Calu3 (cell line): ENCODE results near the gene PTAFR. TPM values are rescaled to one million over a fixed set of nuclear protein-coding genes. Genes with fewer than 3 reads are reported as not detected.

Experiments
- BruUV-seq: library from RNA; stranded (reverse); fragments of 400-500 nt; replicated peaks from 2 replicates; lab custom pipeline; 2021; lab: Mats Ljungman, UMichigan
- CTCF ChIA-PET: fragments of 300-600 bp; sonication (Branson Sonifier 250); formaldehyde crosslinking; loops from one replicate; lab custom pipeline; 2022; ENCODE audit warnings: antibody characterized with exemption; lab: Charles Lee
- DNase-seq: peaks from one replicate; pipeline ENCODE4 v3.0.0; 2022
- H3K27ac Mint-ChIP-seq: one replicate; pipeline ENCODE4 v1.8.0; 2022; ENCODE audit warnings: mixed read lengths; ENCODE audit not compliant: unreplicated experiment
- H3K27me3 Mint-ChIP-seq: one replicate; pipeline ENCODE4 v1.8.0; 2022; ENCODE audit warnings: mixed read lengths; ENCODE audit not compliant: unreplicated experiment
- H3K36me3 Mint-ChIP-seq: one replicate; pipeline ENCODE4 v1.8.0; 2022; ENCODE audit warnings: mild to moderate bottlenecking, moderate library complexity, mixed read lengths; ENCODE audit not compliant: insufficient read depth, unreplicated experiment
- H3K4me1 Mint-ChIP-seq: one replicate; pipeline ENCODE4 v1.8.0; 2022; ENCODE audit warnings: mild to moderate bottlenecking, low read depth, mixed read lengths; ENCODE audit not compliant: unreplicated experiment
- H3K4me3 Mint-ChIP-seq: one replicate; pipeline ENCODE4 v1.8.0; 2022; ENCODE audit warnings: mild to moderate bottlenecking, low read depth, moderate library complexity, mixed read lengths; ENCODE audit not compliant: unreplicated experiment
- H3K9me3 Mint-ChIP-seq: one replicate; pipeline ENCODE4 v1.8.0; 2022; ENCODE audit warnings: low read depth, mixed read lengths; ENCODE audit not compliant: unreplicated experiment
- CTCF ChIP-seq: fragments of 200-600 bp; IDR thresholded peaks from one replicate; pipeline ENCODE4 v1.8.0; 2022; ENCODE audit warnings: antibody characterized with exemption; ENCODE audit not compliant: unreplicated experiment
- intact Hi-C: fragments of 100-400 bp; cut with micrococcal nuclease; formaldehyde crosslinking; loops from one replicate; pipeline ENCODE4 v1.10.0; 2022; ENCODE audit not compliant: unreplicated experiment
- total RNA-seq: library from RNA; stranded (reverse); gene quantifications from 2 replicates; pipeline ENCODE4 v1.2.3, GENCODE V29; 2022

PTAFR gene
- total RNA-seq, 1 experiment from 2014 or later = 2.5 TPM

DNA sequence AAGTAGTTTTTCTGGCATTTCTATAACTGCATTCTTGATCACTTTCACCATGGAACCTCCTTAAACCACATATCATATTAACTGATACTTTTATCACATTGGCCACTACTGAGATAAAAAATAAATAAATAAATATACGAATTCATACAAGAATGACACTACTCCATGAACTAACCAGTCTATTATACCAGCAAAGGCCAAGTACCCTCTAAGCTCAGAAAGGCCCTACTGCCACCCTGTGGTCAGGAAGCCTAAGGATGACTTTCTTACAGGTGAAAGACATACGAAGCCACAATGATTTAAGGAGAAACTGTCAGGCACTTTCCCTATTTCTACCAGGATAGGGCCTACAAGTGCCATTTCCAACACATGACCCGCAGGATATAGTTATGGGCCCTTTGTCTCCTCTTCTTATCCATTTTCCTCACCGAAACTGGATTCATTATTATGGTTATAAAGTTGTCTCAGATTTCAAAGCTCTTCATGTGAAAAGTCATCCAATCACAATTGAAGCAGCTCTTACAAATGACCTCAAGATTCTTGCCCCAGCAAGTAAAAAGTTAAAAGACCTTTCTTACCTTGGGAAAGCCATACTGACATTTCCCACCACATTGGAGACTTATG, 32.4 kb upstream of the PTAFR start:
- Mint-ChIP-seq H3K27ac (no peak overlapping the region), H3K4me1 (no peaks in the 10 kb centered on the region), H3K4me3 (no peak overlapping the region), H3K9me3 (no peaks in the 10 kb centered on the region), H3K27me3 (no peaks in the 10 kb centered on the region), H3K36me3 (peaks cover 17% of the 10 kb centered on the region)
- CTCF ChIA-PET = interaction anchor here (0.6 to 1.9 kb wide), 6 partner anchors 73 to 335 kb away, joined by 3 to 23 read pairs (median 4); partner anchors contain the start of gene EYA3
- no TSS peak for BruUV-seq
- peak; percentile 36 for TF ChIP-seq CTCF
- intact Hi-C loops = loop anchor here (1.0 kb wide), 1 partner anchor 118 kb away; no protein-coding TSS in a partner anchor
- peak; percentile 53 for DNase-seq

- Mint-ChIP-seq H3K4me1 (no peaks in the 10 kb centered on the region), H3K27ac (no peak overlapping the region), H3K9me3 (no peaks in the 10 kb centered on the region), H3K4me3 (no peak overlapping the region), H3K27me3 (no peaks in the 10 kb centered on the region), H3K36me3 (peaks cover 27% of the 10 kb centered on the region)
- CTCF ChIA-PET = no interaction called here
- intact Hi-C loops = no loop called here
- BruUV-seq = no TSS peak
- DNase-seq = no peak
- TF ChIP-seq CTCF = no peak
Observed at GRCh38 chr1:28205243-28205642, 28.8 kb upstream of the PTAFR start.

- Mint-ChIP-seq H3K36me3 (peaks cover 29% of the 10 kb centered on the region), H3K27ac (no peak overlapping the region)
- no peak for TF ChIP-seq CTCF
Observed at GRCh38 chr1:28200234-28200873, 23.9 kb upstream of the PTAFR start.

DNA sequence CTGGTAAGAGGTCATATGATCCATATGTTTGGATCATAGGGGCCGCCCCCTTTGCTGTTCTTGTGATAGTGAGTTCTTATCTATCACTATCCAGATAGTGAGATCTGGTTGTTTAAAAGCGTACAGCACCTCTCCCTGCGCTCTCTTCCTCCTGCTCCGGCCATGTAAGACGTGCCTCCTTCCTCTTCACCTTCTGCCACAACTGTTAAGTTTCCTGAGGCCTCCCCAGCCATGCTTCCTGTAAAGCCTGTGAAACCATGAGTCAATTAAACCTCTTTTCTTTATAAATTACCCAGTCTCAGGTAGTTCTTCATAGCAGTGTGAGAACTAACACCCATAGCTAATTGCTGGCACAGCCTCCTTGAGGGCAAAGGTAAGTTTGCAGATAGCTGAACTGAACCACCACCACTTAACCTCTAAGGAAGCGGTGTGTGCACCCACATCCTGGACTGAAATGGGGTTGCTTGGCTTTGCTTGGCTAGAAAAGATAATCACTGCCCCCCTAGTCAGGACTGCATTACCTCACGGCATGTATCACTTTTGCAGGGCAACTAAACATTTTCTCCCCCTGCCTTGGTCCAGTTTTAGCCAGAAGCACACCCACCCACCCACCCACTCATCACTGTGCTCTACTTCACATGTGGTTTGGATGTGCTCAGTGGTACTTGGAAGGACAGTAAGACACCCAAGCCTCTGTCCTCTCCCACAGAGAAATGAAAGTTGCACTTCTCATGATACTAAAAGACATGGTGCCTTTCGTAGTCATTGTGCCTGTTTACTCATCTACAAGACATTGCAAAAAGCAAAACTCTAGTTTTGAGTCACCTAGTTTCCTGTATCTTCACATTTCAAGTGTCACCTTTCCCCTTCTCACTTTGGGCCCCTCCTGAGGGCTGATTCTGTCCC, 23.1 kb upstream of the PTAFR start:
- Mint-ChIP-seq H3K27me3 (no peaks in the 10 kb centered on the region), H3K4me3 (no peak overlapping the region), H3K36me3 (peaks cover 29% of the 10 kb centered on the region), H3K27ac (peak overlapping the region; percentile 18), H3K4me1 (no peaks in the 10 kb centered on the region), H3K9me3 (no peaks in the 10 kb centered on the region)
- BruUV-seq = no TSS peak
- TF ChIP-seq CTCF = no peak
- DNase-seq = no peak
- CTCF ChIA-PET = interaction anchor here (0.5 kb wide), 1 partner anchor 253 kb away, joined by 3 read pairs; no protein-coding TSS in a partner anchor
- intact Hi-C loops = no loop called here

More at GRCh38 chr1:28200234-28200873, 23.9 kb upstream of the PTAFR start:
- intact Hi-C loops = no loop called here
- H3K9me3 Mint-ChIP-seq = no peaks in the 10 kb centered on the region
- BruUV-seq = no TSS peak
- H3K4me1 Mint-ChIP-seq = no peaks in the 10 kb centered on the region
- CTCF ChIA-PET = no interaction called here
- no peaks in the 10 kb centered on the region for H3K27me3 Mint-ChIP-seq
- DNase-seq = no peak
- H3K4me3 Mint-ChIP-seq = no peak overlapping the region
